Measurements from ENCODE around the gene FARSA.
"Not testable (repeated sequence)": the region's sequence is repeated elsewhere in the genome, so short reads cannot be mapped to it uniquely, and the experiment has no call there.

Gene FARSA

GRCh38 chr19:12933287-12934072 lies at the start of gene FARSA:
Gene FARSA, minus strand, starts transcription at chr19:12933711. Its CDS starts 15 bp downstream, at chr19:12933696.
- peak; percentile 73 for DNase-seq

GRCh38 chr19:12983091-12983490 lies 49.6 kb upstream of the FARSA start:
- no peak for DNase-seq

- no peak for DNase-seq
These were observed 49.1 kb upstream of the FARSA start for GRCh38 chr19:12982648-12983047.

GRCh38 chr19:12979974-12980373 lies 46.5 kb upstream of the FARSA start:
- no peak for DNase-seq

GRCh38 chr19:12976109-12976508 lies 42.6 kb upstream of the FARSA start:
- not testable (repeated sequence) for DNase-seq

- no peak for DNase-seq
These were observed 41.8 kb upstream of the FARSA start for GRCh38 chr19:12975221-12975741.

- DNase-seq = no peak
These were observed 41.0 kb upstream of the FARSA start for GRCh38 chr19:12974301-12975220.

GRCh38 chr19:12973236-12973635 lies 39.7 kb upstream of the FARSA start:
- no peak for DNase-seq

- no peak for DNase-seq
These were observed 36.7 kb upstream of the FARSA start for GRCh38 chr19:12970070-12970820.

GRCh38 chr19:12969292-12969988 lies 35.9 kb upstream of the FARSA start, which contains the start of gene DAND5:
Gene DAND5, plus strand, starts transcription at chr19:12969576. Its CDS starts 85 bp downstream, at chr19:12969661.
- no peak for DNase-seq

- no peak for DNase-seq
These were observed 34.4 kb upstream of the FARSA start for GRCh38 chr19:12967907-12968306.

GRCh38 chr19:12965812-12966135 lies 32.3 kb upstream of the FARSA start:
- no peak for DNase-seq

- DNase-seq = no peak
These were observed 31.7 kb upstream of the FARSA start for GRCh38 chr19:12965017-12965811.

GRCh38 chr19:12959481-12959880 lies 26.0 kb upstream of the FARSA start:
- no peak for DNase-seq

GRCh38 chr19:12957389-12957952 lies 24.0 kb upstream of the FARSA start:
- DNase-seq = not testable (repeated sequence)

- peak; percentile 34 for DNase-seq
These were observed 23.2 kb upstream of the FARSA start, which contains the start of gene GADD45GIP1 for GRCh38 chr19:12956446-12957388. Gene GADD45GIP1, minus strand, starts transcription at chr19:12957223. Its CDS starts 11 bp downstream, at chr19:12957212.

GRCh38 chr19:12955996-12956395 lies 22.5 kb upstream of the FARSA start:
- DNase-seq = no peak

GRCh38 chr19:12955575-12955974 lies 22.1 kb upstream of the FARSA start:
- DNase-seq = not testable (repeated sequence)

GRCh38 chr19:12954612-12954962 lies 21.1 kb upstream of the FARSA start:
- no peak for DNase-seq
